Measurements from ENCODE around the gene FBXO31. TPM values are rescaled to one million over a fixed set of nuclear protein-coding genes. Genes with fewer than 3 reads are reported as not detected.

The FBXO31 gene
- total and polyA plus RNA-seq, 10 of the 15 experiments (the other 5 are each of a cell fraction or from before 2014, with no cell fraction given) = 0.19 to 33.1 (median 10.3) TPM

- in situ Hi-C loops (cut with MboI) (no loop called here), intact Hi-C loops (cut with micrococcal nuclease; ENCODE audit: unreplicated experiment) (no loop called here)
- BruUV-seq (replicated peaks) = no TSS peak
- no peaks in the 10 kb centered on the region for H3K4me1 ChIP-seq (ENCODE audit: control insufficient read depth, insufficient read depth, low read length)
- H3K9ac ChIP-seq (ENCODE audit: control insufficient read depth, insufficient read depth, low read length) = no peak overlapping the region
- H3K4me3 ChIP-seq = no peak overlapping the region
- FAIRE-seq = no peak
- no peaks in the 10 kb centered on the region for H3K79me2 ChIP-seq (ENCODE audit: control insufficient read depth, insufficient read depth, low read length)
- CTCF ChIA-PET = no interaction called here
- WGBS (ENCODE audit: insufficient coverage, insufficient replicate concordance, low lambda C conversion rate, missing lambda C conversion rate) = 72% methylated on average over 4 of the region's 4 CpGs
- POLR2A ChIA-PET = no interaction called here
- no peak overlapping the region for H3K27ac ChIP-seq (ENCODE audit: control insufficient read depth, insufficient read depth)
- H3K36me3 ChIP-seq (ENCODE audit: control insufficient read depth in 2 of 2, insufficient read depth in 2 of 2, low read length in 1 of 2) = no peaks in the 10 kb centered on the region; a peak in 1 of 4 replicates
- no peak for DNase-seq (ENCODE audit: low read depth, low spot score)
- no peak for TF ChIP-seq CHD4 (IDR thresholded peaks at IDR 0.05)
- TF ChIP-seq CHD2 (IDR thresholded peaks at IDR 0.05; ENCODE audit: borderline replicate concordance, low read depth, low read length) = no peak
- no peak for TF ChIP-seq POLR2AphosphoS2 (IDR thresholded peaks at IDR 0.05; ENCODE audit: low read depth, low read length)
- TF ChIP-seq FOS (IDR thresholded peaks at IDR 0.05; ENCODE audit: borderline replicate concordance, extremely low read depth, insufficient read length) = no peak
- TF ChIP-seq ASH2L (IDR thresholded peaks at IDR 0.05; ENCODE audit: borderline replicate concordance, low read depth) = no peak
- no peak overlapping the region for H3K4me2 ChIP-seq (ENCODE audit: control insufficient read depth, insufficient read depth)
- RAD21 ChIA-PET (ENCODE audit: unreplicated experiment) = no interaction called here
- H3K9me3 ChIP-seq (replicated peaks; ENCODE audit: control insufficient read depth, insufficient read depth, low read length) = no peaks in the 10 kb centered on the region
- H2AFZ ChIP-seq (ENCODE audit: control insufficient read depth, low read depth, low read length) = no peak overlapping the region
- SMC1A ChIA-PET (ENCODE audit: uncharacterized antibody, unreplicated experiment) = no interaction called here
- H3K27me3 ChIP-seq (replicated peaks in 1 of 2; ENCODE audit: control insufficient read depth in 2 of 2, insufficient read depth in 2 of 2, low read length in 1 of 2) = no peaks in the 10 kb centered on the region
- no peak for ATAC-seq
- no peaks in the 10 kb centered on the region for H4K20me1 ChIP-seq (ENCODE audit: control insufficient read depth, insufficient read depth)
Measured at GRCh38 chr16:87308826-87309225, 74.8 kb downstream of the FBXO31 start.

DNA sequence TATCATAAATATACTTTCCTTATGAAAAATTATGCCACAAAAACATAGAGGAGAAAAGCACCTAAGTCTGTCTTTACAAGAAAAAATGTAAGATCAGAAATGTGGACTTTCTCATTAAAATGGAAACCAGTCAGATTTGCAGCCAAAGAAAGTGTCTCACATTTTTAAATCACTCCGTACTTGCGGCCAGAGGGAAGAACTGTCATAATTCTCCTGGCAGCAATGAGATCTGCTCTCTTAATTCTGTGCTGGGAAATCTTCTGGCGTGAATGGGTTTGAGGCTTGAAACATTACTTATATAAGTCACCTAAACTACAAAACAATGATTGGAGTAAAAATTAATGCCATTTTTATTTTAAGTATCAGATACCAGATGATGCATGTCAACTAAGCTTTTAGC is 77.1 kb downstream of the FBXO31 start:
- FAIRE-seq (no peak), DNase-seq (ENCODE audit: low read depth, low spot score) (no peak), ATAC-seq (no peak)
- WGBS (ENCODE audit: insufficient coverage, insufficient replicate concordance, low lambda C conversion rate, missing lambda C conversion rate) = 77% methylated on average over 3 of the region's 3 CpGs
- POLR2A ChIA-PET = no interaction called here
- no peaks in the 10 kb centered on the region for H3K4me1 ChIP-seq (ENCODE audit: control insufficient read depth, insufficient read depth, low read length)
- BruUV-seq (replicated peaks) = no TSS peak
- no peak overlapping the region for H3K27ac ChIP-seq (ENCODE audit: control insufficient read depth, insufficient read depth)
- RAD21 ChIA-PET (ENCODE audit: unreplicated experiment) = no interaction called here
- H3K4me2 ChIP-seq (ENCODE audit: control insufficient read depth, insufficient read depth) = no peak overlapping the region
- SMC1A ChIA-PET (ENCODE audit: uncharacterized antibody, unreplicated experiment) = no interaction called here
- CTCF ChIA-PET = no interaction called here
- H3K4me3 ChIP-seq = no peak overlapping the region
- H3K27me3 ChIP-seq (replicated peaks in 1 of 2; ENCODE audit: control insufficient read depth in 2 of 2, insufficient read depth in 2 of 2, low read length in 1 of 2) = no peaks in the 10 kb centered on the region
- H3K36me3 ChIP-seq (ENCODE audit: control insufficient read depth in 2 of 2, insufficient read depth in 2 of 2, low read length in 1 of 2) = no peaks in the 10 kb centered on the region; a peak in 1 of 4 replicates
- H3K9me3 ChIP-seq (replicated peaks; ENCODE audit: control insufficient read depth, insufficient read depth, low read length) = no peaks in the 10 kb centered on the region
- no peaks in the 10 kb centered on the region for H3K79me2 ChIP-seq (ENCODE audit: control insufficient read depth, insufficient read depth, low read length)
- intact Hi-C loops (cut with micrococcal nuclease; ENCODE audit: unreplicated experiment) (no loop called here), in situ Hi-C loops (cut with MboI) (no loop called here)
- no peaks in the 10 kb centered on the region for H4K20me1 ChIP-seq (ENCODE audit: control insufficient read depth, insufficient read depth)
- H2AFZ ChIP-seq (ENCODE audit: control insufficient read depth, low read depth, low read length) = no peak overlapping the region
- no peak overlapping the region for H3K9ac ChIP-seq (ENCODE audit: control insufficient read depth, insufficient read depth, low read length)
- TF ChIP-seq EP300 (IDR thresholded peaks at IDR 0.05; ENCODE audit: borderline replicate concordance in 1 of 2, control insufficient read depth in 1 of 2, low read depth in 2 of 2, low read length in 2 of 2) = no peak
- no peak for TF ChIP-seq BMI1 (IDR thresholded peaks at IDR 0.05; ENCODE audit: borderline replicate concordance)
- TF ChIP-seq ZBTB11 (CRISPR knock-in tag; IDR thresholded peaks at IDR 0.05) = no peak
- TF ChIP-seq NR2C2 (IDR thresholded peaks at IDR 0.05; ENCODE audit: borderline replicate concordance, control insufficient read depth, insufficient read length, low read depth) = no peak
- no peak for TF ChIP-seq TCF3 (IDR thresholded peaks at IDR 0.05; ENCODE audit: borderline replicate concordance, insufficient read depth, low read depth, low read length)
- no peak for TF ChIP-seq BHLHE40 (IDR thresholded peaks at IDR 0.05; ENCODE audit: borderline replicate concordance in 1 of 2, low read depth in 2 of 2, low read length in 1 of 2)
- no peak for TF ChIP-seq YY1 (IDR thresholded peaks at IDR 0.05; ENCODE audit: low read depth, low read length)
- TF ChIP-seq SREBF1 (IDR thresholded peaks at IDR 0.05; ENCODE audit: low read length) = no peak
- TF ChIP-seq, protein P1, sequence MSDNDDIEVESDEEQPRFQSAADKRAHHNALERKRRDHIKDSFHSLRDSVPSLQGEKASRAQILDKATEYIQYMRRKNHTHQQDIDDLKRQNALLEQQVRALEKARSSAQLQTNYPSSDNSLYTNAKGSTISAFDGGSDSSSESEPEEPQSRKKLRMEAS (IDR thresholded peaks at IDR 0.05; ENCODE audit: low read depth, low read length) = no peak
- no peak for TF ChIP-seq ZBED1 (IDR thresholded peaks at IDR 0.05; ENCODE audit: borderline replicate concordance)
- no peak for TF ChIP-seq NFYB (IDR thresholded peaks at IDR 0.05; ENCODE audit: insufficient read depth, low read depth, low read length)
